Measurements from ENCODE around the gene CASK.

DNA sequence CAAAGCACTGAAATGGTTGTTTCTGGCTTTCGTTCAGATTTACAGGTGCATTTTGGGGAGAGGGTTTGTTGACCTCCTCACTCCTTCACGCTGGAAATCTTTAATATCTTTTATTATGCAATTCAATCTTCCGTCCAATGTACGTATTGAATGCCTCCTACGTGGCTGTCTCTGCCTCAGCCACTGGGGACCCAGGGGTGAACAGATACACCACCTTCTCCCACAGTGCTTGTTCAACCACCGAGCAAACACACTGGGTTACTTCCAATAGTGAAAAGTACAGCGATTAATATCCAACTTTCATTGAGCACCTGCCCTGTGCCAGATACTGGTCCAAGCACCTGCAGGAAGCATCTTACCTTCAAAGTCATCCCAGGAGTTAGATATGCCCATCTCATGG, 424.2 kb downstream of the CASK start:
- TF ChIP-seq FOXA1 (IDR thresholded peaks at IDR 0.05) (no peak), ELF4 (IDR thresholded peaks at IDR 0.05) (no peak), FOXM1 (IDR thresholded peaks at IDR 0.05; ENCODE audit: borderline replicate concordance) (no peak), ZNF384 (IDR thresholded peaks at IDR 0.05) (no peak), TARDBP (IDR thresholded peaks at IDR 0.05) (no peak), CTBP1 (IDR thresholded peaks at IDR 0.05; ENCODE audit: borderline replicate concordance) (no peak), ARNT (IDR thresholded peaks at IDR 0.05) (no peak), HDGF (IDR thresholded peaks at IDR 0.05; ENCODE audit: borderline replicate concordance) (no peak), SUZ12 (IDR thresholded peaks at IDR 0.05) (no peak), BHLHE40 (IDR thresholded peaks at IDR 0.05; ENCODE audit: borderline replicate concordance) (no peak), L3MBTL2 (conservative IDR thresholded peaks at IDR 0.05) (no peak), SP1 (IDR thresholded peaks at IDR 0.05) (no peak)
